ENCODE measurements around the gene NCKAP1.

Gene NCKAP1

GRCh38 chr2:183010112-183010511 lies 28.1 kb downstream of the NCKAP1 start:
- no peak for DNase-seq
- TF ChIP-seq EZH2phosphoT487 (IDR thresholded peaks at IDR 0.05; ENCODE audit: low read length) = no peak
- TF ChIP-seq EZH2 (optimal IDR thresholded peaks at IDR 0.05; ENCODE audit: low read depth, low read length) = no peak
- TF ChIP-seq CTCF (IDR thresholded peaks at IDR 0.05; ENCODE audit: low read length) = no peak
- H3K9me3 ChIP-seq (replicated peaks; ENCODE audit: insufficient read depth, low read length) = no peaks in the 10 kb centered on the region
- H3K27ac ChIP-seq (ENCODE audit: low read length) = no peak overlapping the region
- H3K4me3 ChIP-seq (ENCODE audit: low read length) = no peak overlapping the region
- no peaks in the 10 kb centered on the region for H3F3A ChIP-seq (ENCODE audit: insufficient read depth, low read length)
- H3K9me2 ChIP-seq (replicated peaks; ENCODE audit: insufficient read depth, low read length) = no peaks in the 10 kb centered on the region
- no peak overlapping the region for H2AFZ ChIP-seq (ENCODE audit: low read length)
- H3K27me3 ChIP-seq (replicated peaks; ENCODE audit: insufficient read depth, low read length) = no peaks in the 10 kb centered on the region
- no peaks in the 10 kb centered on the region for H3K4me1 ChIP-seq (ENCODE audit: low read length)
- no peaks in the 10 kb centered on the region for H3K79me2 ChIP-seq (ENCODE audit: low read length)
- no peak overlapping the region for H3K9ac ChIP-seq (ENCODE audit: low read length)
- H3K4me2 ChIP-seq (ENCODE audit: low read depth, low read length) = no peak overlapping the region
- H4K20me1 ChIP-seq (ENCODE audit: insufficient read depth, low read length) = no peaks in the 10 kb centered on the region
- no peaks in the 10 kb centered on the region for H3K36me3 ChIP-seq (replicated peaks; ENCODE audit: insufficient read depth, low read length)

GRCh38 chr2:183009249-183009899 lies 28.9 kb downstream of the NCKAP1 start:
- H3K27me3 ChIP-seq (replicated peaks; ENCODE audit: insufficient read depth, low read length) = no peaks in the 10 kb centered on the region
- no peaks in the 10 kb centered on the region for H4K20me1 ChIP-seq (ENCODE audit: insufficient read depth, low read length)
- no peak overlapping the region for H3K4me3 ChIP-seq (ENCODE audit: low read length)
- no peak overlapping the region for H3K27ac ChIP-seq (ENCODE audit: low read length)
- no peaks in the 10 kb centered on the region for H3K79me2 ChIP-seq (ENCODE audit: low read length)
- TF ChIP-seq EZH2phosphoT487 (IDR thresholded peaks at IDR 0.05; ENCODE audit: low read length) = no peak
- no peak for TF ChIP-seq CTCF (IDR thresholded peaks at IDR 0.05; ENCODE audit: low read length)
- TF ChIP-seq EZH2 (optimal IDR thresholded peaks at IDR 0.05; ENCODE audit: low read depth, low read length) = no peak
- no peak for DNase-seq
- no peaks in the 10 kb centered on the region for H3K36me3 ChIP-seq (replicated peaks; ENCODE audit: insufficient read depth, low read length)
- H3K9me3 ChIP-seq (replicated peaks; ENCODE audit: insufficient read depth, low read length) = no peaks in the 10 kb centered on the region
- no peak overlapping the region for H3K9ac ChIP-seq (ENCODE audit: low read length)
- no peaks in the 10 kb centered on the region for H3K9me2 ChIP-seq (replicated peaks; ENCODE audit: insufficient read depth, low read length)
- H3K4me2 ChIP-seq (ENCODE audit: low read depth, low read length) = no peak overlapping the region
- no peaks in the 10 kb centered on the region for H3F3A ChIP-seq (ENCODE audit: insufficient read depth, low read length)
- no peak overlapping the region for H2AFZ ChIP-seq (ENCODE audit: low read length)
- H3K4me1 ChIP-seq (ENCODE audit: low read length) = no peaks in the 10 kb centered on the region

GRCh38 chr2:183001948-183002347 lies 36.3 kb downstream of the NCKAP1 start:
- Histone ChIP-seq H3K79me2 (ENCODE audit: low read length) (no peaks in the 10 kb centered on the region), H3K36me3 (replicated peaks; ENCODE audit: insufficient read depth, low read length) (no peaks in the 10 kb centered on the region)

More at GRCh38 chr2:183001948-183002347, 36.3 kb downstream of the NCKAP1 start:
- DNase-seq = no peak
- H2AFZ ChIP-seq (ENCODE audit: low read length) = no peak overlapping the region
- no peaks in the 10 kb centered on the region for H3F3A ChIP-seq (ENCODE audit: insufficient read depth, low read length)
- no peak overlapping the region for H3K27ac ChIP-seq (ENCODE audit: low read length)
- H3K9ac ChIP-seq (ENCODE audit: low read length) = no peak overlapping the region
- H3K4me2 ChIP-seq (ENCODE audit: low read depth, low read length) = no peak overlapping the region
- no peaks in the 10 kb centered on the region for H4K20me1 ChIP-seq (ENCODE audit: insufficient read depth, low read length)
- H3K4me3 ChIP-seq (ENCODE audit: low read length) = no peak overlapping the region
- H3K4me1 ChIP-seq (ENCODE audit: low read length) = no peaks in the 10 kb centered on the region
- no peaks in the 10 kb centered on the region for H3K9me2 ChIP-seq (replicated peaks; ENCODE audit: insufficient read depth, low read length)
- no peaks in the 10 kb centered on the region for H3K27me3 ChIP-seq (replicated peaks; ENCODE audit: insufficient read depth, low read length)
- no peaks in the 10 kb centered on the region for H3K9me3 ChIP-seq (replicated peaks; ENCODE audit: insufficient read depth, low read length)
- TF ChIP-seq EZH2phosphoT487 (IDR thresholded peaks at IDR 0.05; ENCODE audit: low read length) = no peak
- no peak for TF ChIP-seq EZH2 (optimal IDR thresholded peaks at IDR 0.05; ENCODE audit: low read depth, low read length)
- no peak for TF ChIP-seq CTCF (IDR thresholded peaks at IDR 0.05; ENCODE audit: low read length)

All from MM.1S (cell line).